Measurements from ENCODE around the gene RNLS. TPM values are rescaled to one million over a fixed set of nuclear protein-coding genes. Genes with fewer than 3 reads are reported as not detected.

RNLS gene
- total and polyA plus RNA-seq, 5 experiments from 2014 or later: 2.2 to 3.8 (median 3.1) TPM

- Mint-ChIP-seq H3K4me1 (peaks cover 18 to 59% (median 38%) of the 10 kb centered on the region in 4 donors), H3K36me3 (no peaks in the 10 kb centered on the region), H3K4me3 (no peak overlapping the region), H3K27me3 (no peaks in the 10 kb centered on the region), H3K9me3 (no peaks in the 10 kb centered on the region), H3K27ac (peak overlapping the region in 1 of 10 donors; percentile 11)
- POLR2A ChIA-PET: no interaction called here
- ATAC-seq: no peak
- no peak for DNase-seq
Measured at GRCh38 chr10:88274286-88274685, 308.8 kb downstream of the RNLS start.

- Mint-ChIP-seq H3K36me3 (no peaks in the 10 kb centered on the region), H3K27me3 (no peaks in the 10 kb centered on the region), H3K4me1 (peaks cover 15 to 51% (median 31%) of the 10 kb centered on the region in 4 donors), H3K27ac (no peak overlapping the region), H3K4me3 (no peak overlapping the region), H3K9me3 (no peaks in the 10 kb centered on the region)
- no peak for ATAC-seq
- no peak for DNase-seq
- POLR2A ChIA-PET: no interaction called here
Measured at GRCh38 chr10:88273567-88273966, 309.6 kb downstream of the RNLS start.

GRCh38 chr10:88271761-88272543, 311.2 kb downstream of the RNLS start:
- H3K27ac Mint-ChIP-seq: peak overlapping the region in 9 of 10 donors; percentile 16 to 89 (median 77)
- DNase-seq: no peak
- H3K4me3 Mint-ChIP-seq: peak overlapping the region; percentile 55 to 78 (median 70)
- no peaks in the 10 kb centered on the region for H3K9me3 Mint-ChIP-seq
- POLR2A ChIA-PET: interaction anchor here (1.2 kb wide), 1 partner anchor 8 kb away, joined by 3 read pairs; no protein-coding TSS in a partner anchor
- H3K27me3 Mint-ChIP-seq: no peaks in the 10 kb centered on the region
- peaks cover 15 to 54% (median 34%) of the 10 kb centered on the region in 4 donors for H3K4me1 Mint-ChIP-seq
- H3K36me3 Mint-ChIP-seq: no peaks in the 10 kb centered on the region
- peak; percentile 7 to 33 for ATAC-seq

- Mint-ChIP-seq H3K36me3 (no peaks in the 10 kb centered on the region), H3K27ac (peak overlapping the region; percentile 54 to 89 (median 77)), H3K9me3 (no peaks in the 10 kb centered on the region), H3K4me3 (peak overlapping the region; percentile 55 to 78 (median 70)), H3K27me3 (no peaks in the 10 kb centered on the region), H3K4me1 (peaks cover 19 to 60% (median 42%) of the 10 kb centered on the region in 4 donors)
- POLR2A ChIA-PET: interaction anchor here (0.6 to 1.2 kb wide), 3 partner anchors 8 to 332 kb away, joined by 3 read pairs; no protein-coding TSS in a partner anchor
- peak; percentile 76 to 88 for ATAC-seq
- peak in 9 of 10 donors; percentile 6 to 66 (median 44) for DNase-seq
Measured at GRCh38 chr10:88270871-88271713, 312.0 kb downstream of the RNLS start.

GRCh38 chr10:88270061-88270808, 312.9 kb downstream of the RNLS start:
- ATAC-seq (no peak), DNase-seq (no peak)
- H3K9me3 Mint-ChIP-seq: no peaks in the 10 kb centered on the region
- H3K27ac Mint-ChIP-seq: peak overlapping the region in 5 of 10 donors; percentile 71 to 81 (median 79)
- peaks cover 19 to 60% (median 44%) of the 10 kb centered on the region in 4 donors for H3K4me1 Mint-ChIP-seq
- H3K4me3 Mint-ChIP-seq: peak overlapping the region in 6 of 10 donors; percentile 19 to 78 (median 70)
- no peaks in the 10 kb centered on the region for H3K27me3 Mint-ChIP-seq
- no peaks in the 10 kb centered on the region for H3K36me3 Mint-ChIP-seq
- POLR2A ChIA-PET: interaction anchor here (0.6 to 1.2 kb wide), 3 partner anchors 9 to 331 kb away, joined by 3 read pairs; no protein-coding TSS in a partner anchor

GRCh38 chr10:88262591-88263234, 320.4 kb downstream of the RNLS start:
- Mint-ChIP-seq H3K36me3 (peaks cover 0 to 4% (median 0%) of the 10 kb centered on the region in 3 donors), H3K27me3 (no peaks in the 10 kb centered on the region), H3K9me3 (peaks cover 0 to 5% (median 0%) of the 10 kb centered on the region in 9 donors), H3K4me1 (peaks cover 7 to 20% (median 15%) of the 10 kb centered on the region in 4 donors), H3K27ac (no peak overlapping the region), H3K4me3 (no peak overlapping the region)
- POLR2A ChIA-PET: no interaction called here
- ATAC-seq (no peak), DNase-seq (no peak)

DNA sequence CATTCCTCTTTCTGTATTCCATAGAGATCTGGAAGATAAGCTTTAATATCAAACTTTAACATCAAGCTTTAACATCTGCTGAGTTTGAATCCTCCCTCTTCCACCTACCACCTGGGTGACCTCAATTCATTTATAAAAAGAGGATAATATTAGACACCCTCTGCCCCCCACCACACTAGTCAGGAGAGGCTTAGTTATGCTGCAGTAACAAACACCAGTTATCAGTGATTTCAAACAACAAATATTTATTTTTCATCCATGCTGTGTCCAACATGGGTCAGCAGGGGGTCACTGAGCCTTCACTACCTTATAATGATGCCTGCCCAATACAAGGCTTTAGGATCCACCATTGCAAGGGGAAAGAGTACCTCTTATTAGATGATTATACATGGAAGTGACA, 322.0 kb downstream of the RNLS start:
- H3K4me1 Mint-ChIP-seq: peaks cover 0 to 5% (median 1%) of the 10 kb centered on the region in 4 donors
- ATAC-seq (no peak), DNase-seq (no peak)
- POLR2A ChIA-PET: no interaction called here
- H3K36me3 Mint-ChIP-seq: peaks cover 0 to 4% (median 0%) of the 10 kb centered on the region in 3 donors
- H3K9me3 Mint-ChIP-seq: peaks cover 0 to 5% (median 0%) of the 10 kb centered on the region in 9 donors
- no peak overlapping the region for H3K27ac Mint-ChIP-seq
- no peaks in the 10 kb centered on the region for H3K27me3 Mint-ChIP-seq
- no peak overlapping the region for H3K4me3 Mint-ChIP-seq

GRCh38 chr10:88260329-88261051, 322.6 kb downstream of the RNLS start:
- Mint-ChIP-seq H3K36me3 (peaks cover 0 to 4% (median 0%) of the 10 kb centered on the region in 3 donors), H3K27me3 (no peaks in the 10 kb centered on the region), H3K9me3 (peaks cover 0 to 7% (median 0%) of the 10 kb centered on the region in 9 donors), H3K4me1 (peaks cover 0 to 3% (median 0%) of the 10 kb centered on the region in 4 donors), H3K4me3 (no peak overlapping the region), H3K27ac (no peak overlapping the region)
- ATAC-seq (no peak), DNase-seq (no peak)
- POLR2A ChIA-PET: no interaction called here

- peaks cover 0 to 3% (median under 1%) of the 10 kb centered on the region in 4 donors for H3K4me1 Mint-ChIP-seq
- POLR2A ChIA-PET: no interaction called here
- DNase-seq: no peak
- no peaks in the 10 kb centered on the region for H3K27me3 Mint-ChIP-seq
- peaks cover 0 to 3% (median 0%) of the 10 kb centered on the region in 9 donors for H3K9me3 Mint-ChIP-seq
- H3K36me3 Mint-ChIP-seq: peaks cover 0 to 2% (median 0%) of the 10 kb centered on the region in 3 donors
- H3K27ac Mint-ChIP-seq: no peak overlapping the region
- no peak for ATAC-seq
- no peak overlapping the region for H3K4me3 Mint-ChIP-seq
Measured at GRCh38 chr10:88259381-88259780, 323.7 kb downstream of the RNLS start.

- POLR2A ChIA-PET: no interaction called here
- H3K36me3 Mint-ChIP-seq: no peaks in the 10 kb centered on the region
- no peak overlapping the region for H3K27ac Mint-ChIP-seq
- H3K9me3 Mint-ChIP-seq: peaks cover 0 to 2% (median 0%) of the 10 kb centered on the region in 9 donors
- no peak for DNase-seq
- H3K4me3 Mint-ChIP-seq: no peak overlapping the region
- no peak for ATAC-seq
- H3K4me1 Mint-ChIP-seq: peaks cover 3 to 7% (median 4%) of the 10 kb centered on the region in 4 donors
- H3K27me3 Mint-ChIP-seq: no peaks in the 10 kb centered on the region
Measured at GRCh38 chr10:88256886-88257285, 326.2 kb downstream of the RNLS start.

DNA sequence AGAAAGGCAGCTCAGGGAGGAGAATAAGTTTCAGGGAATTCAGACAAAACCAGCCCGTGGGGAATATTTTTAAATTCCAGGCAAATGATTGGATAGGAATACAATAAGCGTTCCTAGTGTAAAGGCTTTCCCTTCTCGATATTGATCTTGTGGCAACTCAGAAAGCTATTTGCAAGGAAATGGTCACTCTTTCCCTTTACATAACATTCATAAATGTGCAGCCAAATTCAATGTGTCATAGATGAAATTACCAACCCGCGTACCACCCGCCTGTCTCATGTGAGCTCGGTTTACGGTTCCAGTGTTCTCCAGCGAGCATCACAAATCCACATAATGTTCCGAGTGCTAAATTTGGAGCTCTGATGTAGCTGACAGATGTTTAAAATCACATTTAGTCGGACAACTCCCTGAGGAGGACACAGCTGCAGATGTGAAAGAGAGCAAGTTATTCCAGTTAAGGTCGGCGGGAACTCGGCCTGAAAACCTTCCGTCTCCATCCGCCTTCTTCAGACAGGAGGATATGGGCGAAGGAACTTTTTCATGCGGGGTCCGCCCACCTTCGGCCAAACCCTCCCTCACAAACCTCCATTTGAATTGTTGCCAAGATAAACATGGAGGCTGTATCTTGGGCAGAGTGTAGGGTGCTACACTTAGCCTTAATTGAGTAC, 327.0 kb downstream of the RNLS start:
- no peak for DNase-seq
- H3K4me3 Mint-ChIP-seq: no peak overlapping the region
- POLR2A ChIA-PET: no interaction called here
- H3K36me3 Mint-ChIP-seq: no peaks in the 10 kb centered on the region
- peaks cover 0 to 2% (median 0%) of the 10 kb centered on the region in 9 donors for H3K9me3 Mint-ChIP-seq
- peaks cover 3 to 7% (median 4%) of the 10 kb centered on the region in 4 donors for H3K4me1 Mint-ChIP-seq
- no peak for ATAC-seq
- H3K27me3 Mint-ChIP-seq: no peaks in the 10 kb centered on the region
- H3K27ac Mint-ChIP-seq: no peak overlapping the region
